Upper lobe of left lung (tissue), 4 donors: ENCODE data around the gene EMX1.

Experiments
- POLR2A ChIP-seq, 4 donors: fragments of 450-650 bp; IDR thresholded peaks; one replicate each; pipeline ENCODE4 v1.5.1; 2016 to 2017; ENCODE audit warnings: antibody characterized with exemption in 4 of 4, mild to moderate bottlenecking in 2 of 4
- POLR2AphosphoS5 ChIP-seq, 2 donors: sonication (generic); formaldehyde crosslinking; IDR thresholded peaks; one replicate each; pipeline ENCODE4 v1.5.1; 2017; ENCODE audit warnings: antibody characterized with exemption in 2 of 2
- TF ChIP-seq, protein P1 (sequence below), 6 experiments: fragments of 450-650 bp in 4 of 6; fragments of 200-600 bp in 2 of 6; sonication (generic) in 2 of 6; IDR thresholded peaks; one replicate each; pipeline ENCODE4 v1.5.1; 2016 to 2019; ENCODE audit warnings: antibody characterized with exemption in 6 of 6

DNA sequence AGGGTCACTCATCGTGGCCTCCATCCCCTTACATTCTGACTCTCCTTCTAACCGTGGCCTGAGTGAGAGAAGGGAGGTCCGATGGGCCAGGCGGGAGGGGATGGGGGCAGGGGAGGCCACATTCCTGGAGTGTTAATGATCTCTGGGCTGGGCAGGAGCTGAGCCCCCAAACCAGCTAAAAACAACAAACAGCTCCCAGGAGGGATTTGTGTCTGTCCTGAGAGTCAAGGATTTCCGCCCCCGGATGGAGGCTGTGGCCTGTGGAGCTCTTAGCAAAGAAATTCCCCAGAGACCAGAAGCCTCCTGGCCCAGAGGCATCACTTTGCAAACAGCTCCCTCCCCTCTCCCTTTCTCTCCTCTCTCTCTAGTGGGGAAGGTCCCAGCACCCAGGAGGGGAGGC lies 23.5 kb downstream of the EMX1 start:
- TF ChIP-seq, protein P1, sequence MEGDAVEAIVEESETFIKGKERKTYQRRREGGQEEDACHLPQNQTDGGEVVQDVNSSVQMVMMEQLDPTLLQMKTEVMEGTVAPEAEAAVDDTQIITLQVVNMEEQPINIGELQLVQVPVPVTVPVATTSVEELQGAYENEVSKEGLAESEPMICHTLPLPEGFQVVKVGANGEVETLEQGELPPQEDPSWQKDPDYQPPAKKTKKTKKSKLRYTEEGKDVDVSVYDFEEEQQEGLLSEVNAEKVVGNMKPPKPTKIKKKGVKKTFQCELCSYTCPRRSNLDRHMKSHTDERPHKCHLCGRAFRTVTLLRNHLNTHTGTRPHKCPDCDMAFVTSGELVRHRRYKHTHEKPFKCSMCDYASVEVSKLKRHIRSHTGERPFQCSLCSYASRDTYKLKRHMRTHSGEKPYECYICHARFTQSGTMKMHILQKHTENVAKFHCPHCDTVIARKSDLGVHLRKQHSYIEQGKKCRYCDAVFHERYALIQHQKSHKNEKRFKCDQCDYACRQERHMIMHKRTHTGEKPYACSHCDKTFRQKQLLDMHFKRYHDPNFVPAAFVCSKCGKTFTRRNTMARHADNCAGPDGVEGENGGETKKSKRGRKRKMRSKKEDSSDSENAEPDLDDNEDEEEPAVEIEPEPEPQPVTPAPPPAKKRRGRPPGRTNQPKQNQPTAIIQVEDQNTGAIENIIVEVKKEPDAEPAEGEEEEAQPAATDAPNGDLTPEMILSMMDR (IDR thresholded peaks at IDR 0.05): no peak
- TF ChIP-seq POLR2A (IDR thresholded peaks at IDR 0.05) (no peak), POLR2AphosphoS5 (IDR thresholded peaks at IDR 0.05) (no peak)
